AG04450 (cell line): ENCODE data around the gene AMFR. TPM values are rescaled to one million over a fixed set of nuclear protein-coding genes. Genes with fewer than 3 reads are reported as not detected.
A peak's percentile ranks its signal among the peaks of the same experiment; 100 is the strongest.

Experiments used
- CTCF ChIA-PET: fragments of 300-600, 350-600 bp; formaldehyde crosslinking; extraction: SDS; loops from one replicate; lab custom pipeline; 2022; ENCODE audit warnings: antibody characterized with exemption, inconsistent platforms; lab: Charles Lee
- POLR2A ChIA-PET: fragments of 350-600 bp; formaldehyde crosslinking; extraction: SDS; loops from one replicate; lab custom pipeline; 2021; ENCODE audit warnings: antibody characterized with exemption, inconsistent platforms; lab: Yijun Ruan, JAX
- DNase-seq: peaks from one replicate; pipeline ENCODE4 v3.0.0-alpha.2; 2011; ENCODE audit warnings: low read depth, low spot score
- H3K27ac ChIP-seq: one replicate; pipeline ENCODE4 v1.5.1; 2012; ENCODE audit warnings: low read depth, low read length, control low read depth
- H3K27me3 ChIP-seq: one replicate; pipeline ENCODE4 v1.6.0; 2012; ENCODE audit warnings: low read length; ENCODE audit not compliant: control insufficient read depth, insufficient read depth
- H3K4me3 ChIP-seq: 2 replicates; pipeline ENCODE4 v1.5.1; 2011; ENCODE audit warnings: mild to moderate bottlenecking, low read depth, low read length, control low read depth
- H3K9me3 ChIP-seq: 2 replicates; pipeline ENCODE4 v1.5.1; 2012; ENCODE audit warnings: low read length; ENCODE audit not compliant: control insufficient read depth, insufficient read depth
- polyA plus RNA-seq: library from polyadenylated mRNA; depleted of rRNA; stranded (reverse); fragments of >200 nt; gene quantifications from 2 replicates; pipeline ENCODE4 v1.2.3, GENCODE V29; 2011
- TF ChIP-seq, protein P1 (sequence below): IDR thresholded peaks from 2 replicates; pipeline ENCODE4 v1.5.1; 2011; ENCODE audit warnings: low read depth, low read length, control low read depth, inconsistent platforms

Gene AMFR
- polyA plus RNA-seq, 1 experiment, result 77.9 TPM

DNA sequence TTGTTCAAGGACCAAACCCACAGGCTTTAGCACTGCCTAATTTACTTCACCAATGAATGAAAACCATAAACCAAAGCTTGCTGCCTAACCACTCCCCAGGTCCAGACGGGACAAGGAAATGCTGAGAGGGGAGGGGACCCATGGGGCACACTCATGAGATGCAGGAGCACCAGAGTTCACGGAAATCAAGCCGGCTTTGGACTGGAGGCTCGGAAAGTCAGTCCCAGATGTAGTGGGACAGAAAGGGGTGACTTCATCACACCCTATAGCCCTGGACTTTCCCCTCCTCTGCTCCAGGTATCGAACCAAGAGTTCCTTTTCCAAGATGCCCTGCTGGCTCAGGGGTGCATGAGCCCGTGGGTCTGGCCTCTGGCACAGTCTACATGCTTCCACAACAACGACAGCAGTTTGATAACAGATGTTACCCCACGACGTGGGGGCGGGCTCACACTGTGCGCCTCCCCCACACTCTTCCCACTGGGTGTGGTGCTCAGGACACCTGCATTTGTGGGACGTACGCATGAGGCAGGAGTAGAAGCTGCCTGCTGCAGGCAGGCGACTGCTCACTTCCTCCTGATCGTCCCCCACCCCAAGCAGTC lies 63.2 kb downstream of the AMFR start:
- TF ChIP-seq, protein P1, sequence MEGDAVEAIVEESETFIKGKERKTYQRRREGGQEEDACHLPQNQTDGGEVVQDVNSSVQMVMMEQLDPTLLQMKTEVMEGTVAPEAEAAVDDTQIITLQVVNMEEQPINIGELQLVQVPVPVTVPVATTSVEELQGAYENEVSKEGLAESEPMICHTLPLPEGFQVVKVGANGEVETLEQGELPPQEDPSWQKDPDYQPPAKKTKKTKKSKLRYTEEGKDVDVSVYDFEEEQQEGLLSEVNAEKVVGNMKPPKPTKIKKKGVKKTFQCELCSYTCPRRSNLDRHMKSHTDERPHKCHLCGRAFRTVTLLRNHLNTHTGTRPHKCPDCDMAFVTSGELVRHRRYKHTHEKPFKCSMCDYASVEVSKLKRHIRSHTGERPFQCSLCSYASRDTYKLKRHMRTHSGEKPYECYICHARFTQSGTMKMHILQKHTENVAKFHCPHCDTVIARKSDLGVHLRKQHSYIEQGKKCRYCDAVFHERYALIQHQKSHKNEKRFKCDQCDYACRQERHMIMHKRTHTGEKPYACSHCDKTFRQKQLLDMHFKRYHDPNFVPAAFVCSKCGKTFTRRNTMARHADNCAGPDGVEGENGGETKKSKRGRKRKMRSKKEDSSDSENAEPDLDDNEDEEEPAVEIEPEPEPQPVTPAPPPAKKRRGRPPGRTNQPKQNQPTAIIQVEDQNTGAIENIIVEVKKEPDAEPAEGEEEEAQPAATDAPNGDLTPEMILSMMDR, result no peak
- Histone ChIP-seq H3K27ac (no peak overlapping the region), H3K9me3 (no peaks in the 10 kb centered on the region), H3K27me3 (no peaks in the 10 kb centered on the region), H3K4me3 (no peak overlapping the region)
- ChIA-PET POLR2A (no interaction called here), CTCF (interaction anchor here (1.0 kb wide), 1 partner anchor 43 kb away, joined by 3 read pairs; no protein-coding TSS in a partner anchor)
- DNase-seq, result no peak

DNA sequence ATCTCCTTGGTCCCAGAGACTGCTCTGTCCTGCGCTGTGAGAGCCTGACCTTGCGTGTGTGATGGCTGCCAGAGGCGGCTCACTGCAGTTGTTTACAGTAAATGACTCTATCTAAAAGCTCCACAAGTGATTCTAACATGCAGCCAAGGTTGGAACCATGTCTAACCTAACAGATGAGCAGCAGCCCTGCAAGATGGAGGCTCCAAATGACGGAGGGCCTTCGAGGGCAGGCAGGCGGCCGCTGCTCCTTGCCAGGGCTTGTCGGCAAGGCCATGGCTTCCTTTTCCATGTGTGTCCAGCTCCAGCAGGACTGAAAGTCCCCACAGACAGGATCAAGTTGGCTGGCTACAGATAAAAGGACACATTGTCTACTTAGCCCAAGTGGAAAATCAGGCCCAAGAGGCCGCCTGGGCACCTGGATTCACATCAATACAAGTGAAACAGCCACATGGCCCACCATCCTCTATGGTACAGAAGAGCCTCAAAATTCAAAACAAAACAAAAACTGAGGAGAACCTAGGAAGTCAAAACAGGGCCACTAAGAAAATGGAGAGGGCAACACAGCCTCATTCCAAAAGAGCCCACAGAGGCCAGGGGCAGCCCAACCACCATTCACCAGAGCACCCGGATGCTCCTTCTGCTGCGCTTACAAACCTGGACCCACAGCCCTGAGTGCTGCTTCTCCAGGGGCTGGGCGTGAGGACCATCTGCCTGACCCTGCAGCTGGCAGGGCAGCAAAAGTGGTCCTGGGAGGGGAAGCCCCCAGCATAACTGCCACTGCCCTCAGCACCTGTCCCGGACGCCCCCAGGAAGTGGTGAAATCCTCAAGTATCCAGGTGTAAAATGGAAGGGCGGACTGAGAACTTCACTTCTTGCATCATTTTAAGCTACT lies 65.0 kb downstream of the AMFR start:
- Histone ChIP-seq H3K27me3 (no peaks in the 10 kb centered on the region), H3K4me3 (no peak overlapping the region), H3K9me3 (no peaks in the 10 kb centered on the region), H3K27ac (no peak overlapping the region)
- no peak for DNase-seq
- TF ChIP-seq, protein P1, result no peak
- CTCF ChIA-PET, result no interaction called here
- POLR2A ChIA-PET, result no interaction called here

DNA sequence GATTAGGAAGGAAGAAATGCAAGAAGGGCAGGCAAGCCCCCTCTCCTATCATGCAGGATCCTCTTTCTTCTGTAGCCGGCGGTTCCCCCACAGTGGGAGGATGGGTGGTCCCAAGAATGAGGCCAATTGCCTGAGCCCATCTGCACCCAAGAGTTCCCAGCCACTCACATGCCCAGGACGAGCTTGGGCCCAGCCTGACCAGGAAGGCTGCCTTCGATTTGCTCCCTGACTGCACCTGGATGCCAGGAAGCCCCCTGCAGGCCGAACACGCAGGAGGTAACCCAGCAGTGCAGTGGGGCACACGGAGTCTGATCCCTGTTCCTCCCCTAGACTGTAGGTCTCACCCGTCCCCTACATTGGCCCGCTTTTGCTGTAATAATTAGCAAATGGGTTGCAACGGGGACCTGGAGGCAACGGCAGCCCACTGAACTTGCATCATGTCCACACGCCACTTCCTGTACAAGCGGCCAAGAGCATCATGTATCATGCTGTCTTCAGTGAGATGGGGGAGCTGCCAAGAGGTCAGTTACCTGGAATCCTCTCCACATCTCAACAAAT lies 67.5 kb downstream of the AMFR start:
- H3K4me3 ChIP-seq, result no peak overlapping the region
- no peak for DNase-seq
- ChIA-PET CTCF (interaction anchor here (2.8 to 3.7 kb wide), 2 partner anchors 12 to 39 kb away, joined by 26 to 28 read pairs; no protein-coding TSS in a partner anchor), POLR2A (no interaction called here)
- no peaks in the 10 kb centered on the region for H3K9me3 ChIP-seq
- H3K27ac ChIP-seq, result peak overlapping the region; percentile 94
- TF ChIP-seq, protein P1, result 0 out of 2 replicates have a peak, but pooled peaks have one; percentile 15
- H3K27me3 ChIP-seq, result no peaks in the 10 kb centered on the region

DNA sequence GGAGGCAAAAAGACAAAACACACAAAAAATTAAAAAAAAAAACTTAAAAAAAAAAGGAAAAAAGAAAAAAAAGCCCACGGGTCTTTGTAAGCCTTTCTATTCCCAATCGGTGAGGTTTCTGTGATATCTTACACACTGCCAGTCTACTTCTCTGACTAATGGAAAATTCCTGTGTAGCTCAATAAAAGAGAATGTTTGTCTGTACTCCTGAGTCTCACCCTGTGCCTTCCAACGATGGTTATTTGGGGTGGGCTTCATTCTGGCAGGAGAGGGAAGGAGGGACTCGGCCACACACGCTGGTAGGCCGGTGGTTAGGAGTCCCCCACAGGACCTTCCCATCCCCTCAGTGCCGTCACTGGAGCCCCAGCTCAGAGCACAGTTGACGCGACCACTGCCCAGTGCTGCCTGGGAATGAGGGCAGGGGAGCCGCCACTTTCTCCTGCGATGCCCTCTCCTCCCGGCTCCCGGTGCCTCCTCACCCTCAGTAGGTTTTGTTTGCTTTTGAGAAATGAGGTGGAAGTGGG lies 68.0 kb downstream of the AMFR start:
- Histone ChIP-seq H3K9me3 (no peaks in the 10 kb centered on the region), H3K27me3 (no peaks in the 10 kb centered on the region), H3K27ac (peak overlapping the region; percentile 94), H3K4me3 (peak overlapping the region; percentile 41)
- ChIA-PET CTCF (interaction anchor here (0.8 to 3.7 kb wide), 5 partner anchors 13 to 94 kb away, joined by 3 to 28 read pairs (median 7); partner anchors contain the start of genes NUDT21 and OGFOD1), POLR2A (interaction anchor here (1.3 to 1.7 kb wide), 2 partner anchors 13 to 94 kb away, joined by 4 to 6 read pairs; partner anchors contain the start of gene NUDT21)
- no peak for DNase-seq
- TF ChIP-seq, protein P1, result no peak
